Esophagus squamous epithelium (tissue), 5 donors: Measurements from ENCODE around the gene KCNG2. TPM values are rescaled to one million over a fixed set of nuclear protein-coding genes. Genes with fewer than 3 reads are reported as not detected.
A peak's percentile ranks its signal among the peaks of the same experiment; 100 is the strongest.

Experiments used
- DNase-seq: peaks from one replicate; lab custom pipeline; 2025; lab: John Stamatoyannopoulos, UW
- H3K27ac ChIP-seq, 4 donors: fragments of 200-600 bp; sonication (generic); one replicate each; pipeline ENCODE4 v1.5.1; 2016 to 2019; ENCODE audit warnings: mild to moderate bottlenecking in 1 of 4
- H3K27me3 ChIP-seq, 4 donors: fragments of 200-600 bp; sonication (generic); 1 replicate in 3 of 4; 2 replicates in 1 of 4; pipeline versions ENCODE4 v1.5.1 to v1.6.0; 2017 to 2021; ENCODE audit warnings: antibody characterized with exemption in 1 of 4
- H3K36me3 ChIP-seq, 3 donors: fragments of 200-600 bp; sonication (generic); one replicate each; pipeline ENCODE4 v1.5.1; 2016 to 2019
- H3K4me1 ChIP-seq, 3 donors: fragments of 200-600 bp; sonication (generic); one replicate each; pipeline ENCODE4 v1.5.1; 2017 to 2019
- H3K4me3 ChIP-seq, 4 donors: fragments of 200-600 bp; sonication (generic); 1 replicate in 3 of 4; 2 replicates in 1 of 4; pipeline ENCODE4 v1.5.1; 2016 to 2019; ENCODE audit warnings: mild to moderate bottlenecking in 2 of 4, moderate library complexity in 1 of 4
- H3K9me3 ChIP-seq, 3 donors: fragments of 200-600 bp; sonication (generic); one replicate each; pipeline ENCODE4 v1.5.1; 2016 to 2019
- CTCF ChIP-seq, 6 experiments: fragments of 450-650 bp in 4 of 6; fragments of 200-600 bp in 2 of 6; sonication (generic) in 2 of 6; IDR thresholded peaks; one replicate each; pipeline ENCODE4 v1.5.1; 2016 to 2019; ENCODE audit warnings: antibody characterized with exemption in 6 of 6, mild to moderate bottlenecking in 4 of 6, moderate library complexity in 4 of 6
- POLR2A ChIP-seq, 4 donors: fragments of 450-650 bp; IDR thresholded peaks; one replicate each; pipeline ENCODE4 v1.6.1; 2017; ENCODE audit warnings: antibody characterized with exemption in 4 of 4, mild to moderate bottlenecking in 4 of 4, moderate library complexity in 3 of 4
- WGBS, 2 donors: methylation state at CpG; one replicate each; pipeline ENCODE4 v1.1.5; 2018; 5-methylcytosine and 5-hydroxymethylcytosine counted together
- intact Hi-C: fragments of 100-400 bp; cut with DNase I; formaldehyde crosslinking; loops from one replicate; pipeline ENCODE4 v1.15.0; 2022
- total RNA-seq, 4 donors: library from RNA; depleted of rRNA; stranded (reverse); fragments of >200 nt; gene quantifications; one replicate each; pipeline ENCODE4 v1.1.0, GENCODE V29; 2016
- donor health status: DM: yes; HTN: yes; CAD: no.

KCNG2 gene
- total RNA-seq, 4 donors from 2014 or later: 0.19 TPM; not detected in 3

- Histone ChIP-seq H3K27me3 (no peaks in the 10 kb centered on the region), H3K9me3 (peaks cover 0 to 41% (median 23%) of the 10 kb centered on the region in 3 donors)
- 94 to 95% methylated on average over 5 to 16 of the region's 20 CpGs for WGBS, 2 donors
Measured at GRCh38 chr18:79902640-79903039, 104.9 kb downstream of the KCNG2 start.

DNA sequence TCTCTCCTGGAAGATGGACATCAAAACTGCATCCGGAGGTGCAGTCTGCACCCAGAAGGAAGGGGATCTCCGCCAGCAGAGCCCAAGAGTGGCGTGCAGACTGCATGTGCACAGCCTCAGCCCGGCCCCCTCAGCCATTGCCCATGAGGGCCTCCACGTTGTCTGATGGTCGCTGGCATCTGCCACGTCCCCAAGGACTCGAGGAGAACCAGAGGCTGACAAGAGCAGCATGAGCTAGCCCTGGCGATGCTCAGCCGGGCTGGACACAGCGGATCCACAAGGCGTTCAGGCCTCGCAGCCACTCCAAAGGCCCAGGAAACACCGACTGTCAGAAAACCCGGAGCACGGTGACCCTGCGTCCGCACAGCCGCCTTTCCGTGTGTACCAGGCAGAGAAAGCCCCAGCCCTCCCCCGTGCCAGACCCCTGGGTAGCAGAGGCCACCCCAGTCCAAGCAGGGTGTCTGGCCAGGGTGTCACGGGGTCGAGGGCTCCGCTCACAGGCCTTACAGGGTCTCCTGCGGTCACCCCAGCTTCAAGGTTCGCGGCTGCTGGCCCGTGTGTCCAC is 105.4 kb downstream of the KCNG2 start:
- Histone ChIP-seq H3K9me3 (peaks cover 0 to 36% (median 18%) of the 10 kb centered on the region in 3 donors), H3K4me3 (no peak overlapping the region), H3K27me3 (no peaks in the 10 kb centered on the region), H3K27ac (no peak overlapping the region), H3K36me3 (peaks cover 9 to 56% (median 14%) of the 10 kb centered on the region in 3 donors), H3K4me1 (peaks cover 0 to 21% (median 3%) of the 10 kb centered on the region in 3 donors)
- DNase-seq: no peak
- intact Hi-C loops: no loop called here
- TF ChIP-seq CTCF (IDR thresholded peaks at IDR 0.05): no peak
- no peak for TF ChIP-seq POLR2A (IDR thresholded peaks at IDR 0.05)
- 99 to 100% methylated on average over 3 to 12 of the region's 28 CpGs for WGBS, 2 donors

More at GRCh38 chr18:79902640-79903039, 104.9 kb downstream of the KCNG2 start:
- no peak for DNase-seq
- peaks cover 9 to 51% (median 14%) of the 10 kb centered on the region in 3 donors for H3K36me3 ChIP-seq
- H3K27ac ChIP-seq: no peak overlapping the region
- H3K4me3 ChIP-seq: no peak overlapping the region
- TF ChIP-seq POLR2A (IDR thresholded peaks at IDR 0.05) (no peak), CTCF (IDR thresholded peaks at IDR 0.05) (no peak)
- H3K4me1 ChIP-seq: peaks cover 0 to 21% (median 3%) of the 10 kb centered on the region in 3 donors
- intact Hi-C loops: no loop called here

DNA sequence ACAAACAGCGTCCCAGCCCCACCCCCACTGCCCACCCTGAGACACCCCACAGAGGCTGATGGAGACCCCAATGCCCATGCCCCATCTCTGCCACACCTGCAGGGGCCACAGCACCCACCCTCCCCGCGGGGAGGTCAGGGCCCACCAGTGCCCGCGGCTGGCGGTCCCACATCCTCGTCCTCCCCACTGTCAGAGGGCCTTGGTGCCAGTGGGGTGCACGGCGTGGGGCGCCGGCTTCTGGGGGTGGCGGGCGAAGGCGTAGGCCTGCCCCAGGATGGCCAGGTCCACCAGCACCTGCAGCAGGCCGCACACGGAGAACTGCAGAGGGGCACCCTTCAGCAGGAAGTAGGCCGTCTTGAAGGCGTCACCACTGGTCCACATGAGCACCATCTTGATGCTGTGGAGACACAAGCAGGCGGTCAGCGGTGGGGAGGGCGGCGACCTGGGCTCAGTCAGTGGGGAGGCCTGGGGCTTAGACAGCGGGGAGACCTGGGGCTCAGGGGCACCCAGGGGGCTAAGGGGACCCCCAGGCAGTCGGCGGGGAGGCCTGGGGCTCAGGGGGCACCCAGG is 106.1 kb downstream of the KCNG2 start:
- Histone ChIP-seq H3K27ac (peak overlapping the region in 2 of 4 donors; percentile 19 to 47), H3K4me1 (peaks cover 0 to 21% (median 3%) of the 10 kb centered on the region in 3 donors), H3K4me3 (no peak overlapping the region), H3K27me3 (no peaks in the 10 kb centered on the region), H3K9me3 (peaks cover 0 to 29% (median 12%) of the 10 kb centered on the region in 3 donors), H3K36me3 (peaks cover 9 to 63% (median 14%) of the 10 kb centered on the region in 3 donors)
- intact Hi-C loops: no loop called here
- TF ChIP-seq CTCF (IDR thresholded peaks at IDR 0.05): no peak
- TF ChIP-seq POLR2A (IDR thresholded peaks at IDR 0.05): no peak
- no peak for DNase-seq
- WGBS, 2 donors: 100% methylated on average over 2 to 7 of the region's 25 CpGs

- DNase-seq: no peak
- 60 to 61% methylated on average over 4 to 10 of the region's 27 CpGs for WGBS, 2 donors
- Histone ChIP-seq H3K36me3 (peaks cover 9 to 67% (median 14%) of the 10 kb centered on the region in 3 donors), H3K4me1 (peaks cover 0 to 21% (median 3%) of the 10 kb centered on the region in 3 donors), H3K4me3 (peak overlapping the region in 1 of 4 donors; percentile 12), H3K9me3 (peaks cover 0 to 22% (median 7%) of the 10 kb centered on the region in 3 donors), H3K27me3 (no peaks in the 10 kb centered on the region), H3K27ac (peak overlapping the region in 2 of 4 donors; percentile 26 to 47)
- intact Hi-C loops: no loop called here
- TF ChIP-seq CTCF (IDR thresholded peaks at IDR 0.05) (no peak), POLR2A (IDR thresholded peaks at IDR 0.05) (no peak)
Measured at GRCh38 chr18:79904357-79905147, 106.8 kb downstream of the KCNG2 start.
